NCI-H2196 (cell line): ENCODE measurements around the gene DDAH1.

Source experiments
- DNase-seq: peaks from one replicate; lab custom pipeline; 2025; ENCODE audit not compliant: unreplicated experiment; lab: John Stamatoyannopoulos, UW

The DDAH1 gene

DNA sequence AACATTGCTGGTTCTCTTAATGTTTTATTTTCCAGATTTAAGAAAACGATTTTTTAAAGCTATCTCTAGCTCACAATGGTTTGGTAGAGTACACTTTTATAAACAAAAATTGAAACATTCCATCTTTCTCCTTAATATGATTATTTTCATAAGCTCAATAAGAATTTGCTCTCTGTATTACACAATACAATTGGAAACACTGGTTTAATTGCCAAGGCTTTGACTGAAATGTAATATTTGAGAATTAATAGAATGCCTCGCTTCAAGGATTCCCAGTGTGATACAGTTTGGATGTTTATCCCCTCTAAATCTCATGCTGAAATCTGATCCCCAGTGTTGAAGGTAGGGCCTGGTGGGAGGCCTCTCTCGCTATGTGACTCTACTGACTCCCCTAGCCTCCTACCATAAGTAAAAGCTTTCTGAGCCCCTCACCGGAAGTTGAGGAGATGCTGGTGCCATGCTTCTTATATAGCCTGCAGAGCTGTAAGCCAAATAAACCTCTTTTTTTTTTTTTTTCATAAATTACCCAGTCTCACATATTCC is 67.4 kb downstream of the DDAH1 start:
- DNase-seq: no peak

DNA sequence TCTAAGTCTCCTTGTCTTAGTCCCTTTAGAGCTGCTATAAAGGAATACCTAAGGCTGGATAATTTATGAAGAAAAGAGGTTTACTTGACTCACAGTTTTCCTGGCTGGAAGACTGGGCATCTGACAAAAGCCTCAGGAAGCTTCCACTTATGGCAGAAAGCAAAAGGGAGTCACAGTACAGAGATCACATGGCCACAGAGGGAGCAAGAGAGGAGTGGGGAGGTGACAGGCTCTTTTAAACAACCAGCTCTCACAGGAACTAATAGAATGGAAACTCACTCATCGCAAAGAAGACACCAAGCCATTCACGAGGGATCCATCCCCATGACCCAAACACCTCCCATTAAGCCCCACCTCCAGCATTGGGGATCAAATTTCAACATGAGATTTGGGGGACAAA is 68.8 kb downstream of the DDAH1 start:
- DNase-seq: no peak

DNA sequence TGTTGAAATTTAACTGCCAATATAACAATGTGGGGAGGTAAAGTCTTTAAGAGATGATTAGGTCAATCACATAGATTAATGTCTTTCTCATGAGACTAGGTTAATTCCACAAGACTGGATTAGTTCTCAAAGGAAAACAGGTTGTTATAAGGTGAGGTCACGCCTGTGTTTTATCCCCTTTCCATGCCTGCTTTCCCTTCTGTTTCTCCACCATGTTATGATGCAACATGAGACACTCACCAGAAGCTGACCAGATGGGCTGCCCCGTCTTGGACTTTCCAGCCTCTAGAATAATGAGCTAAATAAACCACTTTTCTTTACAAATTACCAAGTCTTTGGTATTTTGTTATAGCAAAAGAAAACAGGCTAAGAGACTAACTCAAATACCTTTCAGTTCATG is 70.8 kb downstream of the DDAH1 start:
- DNase-seq: no peak

DNA sequence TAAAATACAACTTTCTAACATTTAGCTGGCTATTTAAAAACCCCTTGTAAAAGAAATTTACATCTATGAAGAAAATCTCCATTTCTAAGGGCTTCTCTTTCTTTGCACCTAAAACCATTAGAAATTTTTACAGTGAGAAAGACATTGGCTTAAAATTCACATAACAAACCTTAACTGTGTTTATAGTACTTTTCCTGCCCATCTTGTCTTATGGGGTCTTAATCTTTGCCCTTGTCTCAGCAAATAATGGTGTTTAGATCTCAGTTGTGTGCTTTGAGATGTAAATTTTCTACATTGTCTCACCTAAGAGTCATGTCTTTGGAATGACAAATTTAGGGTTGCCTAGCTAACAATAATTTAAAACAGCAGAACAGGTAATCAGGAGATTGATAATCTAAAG is 71.5 kb downstream of the DDAH1 start:
- no peak for DNase-seq

DNA sequence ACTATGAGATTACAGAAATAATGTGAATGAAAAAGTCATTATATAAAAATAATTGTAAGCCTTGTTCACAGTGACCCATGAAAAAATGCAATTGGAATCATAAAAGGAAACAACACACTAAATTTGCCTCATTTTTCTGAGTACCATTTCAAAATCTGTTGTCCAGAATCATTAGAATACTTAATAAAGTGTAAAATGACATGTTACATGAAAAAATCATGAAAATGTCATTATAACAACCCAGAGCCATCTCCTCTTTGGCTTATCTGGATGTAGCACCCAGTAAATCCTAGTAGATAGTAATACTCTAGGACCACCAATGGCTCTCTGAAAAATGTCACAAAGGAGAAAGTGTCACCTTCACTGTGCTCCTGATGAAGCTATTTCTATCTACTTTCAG is 76.5 kb downstream of the DDAH1 start:
- no peak for DNase-seq

DNA sequence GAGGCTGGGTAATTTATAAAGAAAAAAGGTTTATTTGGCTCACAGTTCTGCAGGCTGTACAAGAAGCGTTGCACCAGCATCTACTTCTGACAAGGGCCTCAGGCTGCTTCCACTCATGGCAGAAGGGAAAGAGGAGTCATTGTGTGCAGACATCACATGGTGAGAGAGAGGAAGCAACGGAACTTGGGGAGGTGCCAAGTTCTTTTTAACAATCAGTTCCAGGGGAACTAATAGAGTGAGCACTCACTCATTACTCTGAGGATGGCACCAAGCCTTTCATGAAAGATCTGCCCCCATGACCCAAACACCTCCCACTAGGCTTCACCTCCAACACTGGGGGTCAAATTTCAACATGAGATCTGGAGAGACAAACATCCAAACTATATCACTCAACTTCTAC is 77.2 kb downstream of the DDAH1 start:
- no peak for DNase-seq

DNA sequence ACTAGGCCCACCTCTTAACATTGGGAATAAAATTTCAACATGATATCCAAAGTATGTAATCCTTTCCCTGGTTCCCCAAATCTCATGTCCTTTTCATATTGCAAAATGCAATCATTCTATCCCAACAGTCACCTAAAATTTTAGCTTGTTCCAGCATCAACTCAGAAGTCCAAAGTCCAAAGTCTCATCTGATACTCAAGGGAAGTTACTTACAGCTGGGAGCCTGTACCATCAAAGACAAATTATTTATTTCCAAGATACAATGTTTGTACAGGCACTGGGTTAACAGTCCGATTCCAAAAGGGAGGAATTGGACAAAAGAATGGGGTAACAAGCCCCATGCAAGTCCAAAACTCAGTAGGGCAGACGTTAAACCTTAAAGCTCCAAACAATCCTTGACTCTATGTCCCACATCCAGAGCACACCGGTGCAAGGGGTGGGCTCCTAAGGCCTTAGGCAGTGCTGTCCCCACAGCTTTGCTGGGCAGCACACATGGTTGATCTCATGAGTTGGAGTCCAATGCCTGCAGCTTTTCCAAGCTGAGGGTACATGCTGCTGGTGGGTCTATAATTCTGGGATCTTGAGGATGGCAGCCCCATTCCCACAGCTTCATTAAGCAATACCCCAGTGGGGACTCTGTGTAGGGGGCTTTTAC is 78.8 kb downstream of the DDAH1 start:
- DNase-seq: no peak

DNA sequence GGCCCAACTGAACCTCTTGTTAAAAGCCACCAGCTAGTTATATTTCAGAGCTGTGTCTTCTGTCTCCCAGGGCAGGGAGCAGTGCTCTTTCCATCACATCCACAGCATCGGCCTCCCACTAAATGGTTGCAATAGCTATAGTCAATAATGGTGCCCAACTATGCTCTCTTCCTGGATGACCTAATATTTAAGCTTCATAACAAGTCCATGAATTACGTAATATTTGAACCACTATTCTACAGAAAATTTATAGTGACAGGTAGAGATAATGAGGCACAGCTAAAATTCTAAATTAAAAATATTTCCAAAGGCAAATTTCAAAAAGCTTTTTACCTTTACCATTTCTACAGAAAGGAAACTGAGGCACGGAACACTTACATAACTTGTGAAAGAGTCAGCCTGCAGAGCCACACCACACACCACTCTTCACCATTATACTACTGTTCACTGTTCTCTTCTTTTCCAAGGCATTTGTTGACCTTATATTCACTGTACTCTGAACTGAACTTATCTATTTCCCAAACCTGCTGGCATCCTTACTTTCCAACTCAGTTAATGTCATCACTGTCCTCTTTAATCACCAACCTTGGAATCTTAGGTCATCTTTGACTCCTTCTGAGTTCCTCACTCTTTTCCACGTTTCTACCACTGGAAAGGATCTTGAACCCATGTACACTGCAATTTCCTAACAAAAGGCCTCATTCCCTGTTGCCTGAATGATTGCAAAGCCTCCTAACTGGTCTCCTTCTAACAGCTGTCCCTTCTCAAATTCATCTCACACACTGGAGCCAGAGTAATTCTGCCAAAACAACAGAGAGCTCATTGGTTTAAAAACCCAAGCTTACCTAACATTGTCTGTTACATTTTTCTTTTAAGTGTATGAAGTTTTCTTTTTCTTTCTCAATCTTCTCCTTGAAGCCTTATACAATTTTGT is 85.5 kb downstream of the DDAH1 start:
- no peak for DNase-seq

DNA sequence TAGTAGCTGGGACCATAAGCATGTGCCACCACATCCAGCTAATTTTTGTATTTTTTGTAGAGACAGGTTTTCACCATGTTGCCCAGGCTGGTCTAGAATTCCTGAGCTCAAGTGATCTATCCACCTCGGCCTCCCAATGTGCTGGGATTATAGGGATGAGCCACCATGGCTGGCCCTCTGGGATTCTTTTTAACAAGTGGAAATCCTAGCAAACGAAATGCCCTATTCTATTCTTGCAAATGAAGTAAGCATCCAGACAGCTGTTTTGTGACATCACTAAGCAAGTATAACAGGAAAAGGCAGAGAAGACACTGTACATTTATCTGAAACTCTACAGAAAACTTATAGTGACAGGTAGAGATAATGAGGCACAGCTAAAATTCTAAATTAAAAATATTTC is 86.4 kb downstream of the DDAH1 start:
- no peak for DNase-seq

DNA sequence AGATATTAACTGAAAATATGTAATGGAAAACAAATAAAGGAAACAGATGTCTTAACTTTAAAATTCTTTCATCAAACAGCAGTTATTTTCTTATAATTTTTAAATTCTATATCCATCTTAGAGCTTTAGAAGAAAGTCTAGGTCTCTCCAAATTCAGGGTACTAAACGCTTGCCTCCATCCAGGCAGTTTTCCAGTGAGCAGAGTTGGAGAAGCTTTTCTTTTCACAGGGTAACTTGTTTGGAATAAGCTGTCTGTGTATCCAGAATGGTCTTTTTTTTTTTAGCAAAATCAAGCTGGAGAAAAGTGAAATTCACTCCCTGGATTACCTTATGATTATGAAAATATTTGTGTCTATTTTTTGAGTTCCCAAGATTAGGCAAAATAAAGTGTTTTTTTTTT is 88.6 kb downstream of the DDAH1 start:
- DNase-seq: no peak

DNA sequence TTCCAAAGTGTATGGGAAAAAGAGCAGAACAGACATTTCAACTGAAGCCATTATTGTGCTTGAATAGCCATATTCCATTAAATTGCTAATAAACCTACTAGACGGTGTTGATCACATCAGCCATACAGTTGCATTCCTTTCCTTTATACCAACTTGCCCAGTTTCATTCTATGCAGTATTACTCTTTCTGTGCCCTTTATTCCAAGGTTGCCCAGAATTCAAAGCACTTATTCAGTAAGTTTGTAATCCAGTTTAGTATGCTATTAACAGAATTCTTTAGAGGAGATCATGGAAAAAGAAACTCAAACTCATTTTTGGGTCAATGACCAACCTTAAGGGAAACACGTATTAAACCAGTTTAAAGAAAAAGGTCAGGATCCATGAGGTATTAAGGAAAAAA is 89.5 kb downstream of the DDAH1 start:
- DNase-seq: no peak

DNA sequence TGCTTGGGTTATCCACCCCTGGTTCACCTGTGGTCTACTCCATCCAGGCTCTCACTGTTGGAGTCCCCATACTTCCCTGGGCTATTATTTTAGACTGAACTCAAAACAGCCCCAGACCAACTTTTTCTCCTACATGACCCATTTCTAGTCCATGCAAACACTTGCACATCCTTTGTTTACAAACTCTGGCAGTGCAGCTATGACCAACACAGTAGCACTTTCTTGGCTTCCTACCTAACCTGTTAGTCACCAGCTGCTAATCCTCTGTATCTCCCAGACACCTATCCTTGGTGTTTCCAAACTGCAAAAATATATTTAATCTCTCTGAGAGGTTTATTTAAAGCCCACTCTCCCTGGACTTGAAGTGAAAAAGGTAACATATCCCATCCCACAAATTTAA is 90.8 kb downstream of the DDAH1 start:
- no peak for DNase-seq

DNA sequence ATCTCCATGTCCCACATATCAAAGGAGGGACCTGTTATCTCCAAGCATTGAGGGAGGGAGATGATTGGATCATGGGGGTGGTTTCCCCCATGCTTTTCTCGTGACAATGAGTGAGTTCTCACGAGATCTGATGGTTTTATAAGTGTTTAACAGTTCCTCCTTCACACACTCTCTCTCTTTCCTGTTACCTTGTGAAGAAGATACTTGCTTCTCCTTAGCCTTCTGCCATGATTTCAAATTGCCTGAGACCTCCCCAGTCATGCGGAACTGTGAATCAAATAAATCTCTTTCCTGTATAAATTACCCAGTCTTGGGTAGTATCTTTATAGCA is 91.6 kb downstream of the DDAH1 start:
- DNase-seq: no peak

DNA sequence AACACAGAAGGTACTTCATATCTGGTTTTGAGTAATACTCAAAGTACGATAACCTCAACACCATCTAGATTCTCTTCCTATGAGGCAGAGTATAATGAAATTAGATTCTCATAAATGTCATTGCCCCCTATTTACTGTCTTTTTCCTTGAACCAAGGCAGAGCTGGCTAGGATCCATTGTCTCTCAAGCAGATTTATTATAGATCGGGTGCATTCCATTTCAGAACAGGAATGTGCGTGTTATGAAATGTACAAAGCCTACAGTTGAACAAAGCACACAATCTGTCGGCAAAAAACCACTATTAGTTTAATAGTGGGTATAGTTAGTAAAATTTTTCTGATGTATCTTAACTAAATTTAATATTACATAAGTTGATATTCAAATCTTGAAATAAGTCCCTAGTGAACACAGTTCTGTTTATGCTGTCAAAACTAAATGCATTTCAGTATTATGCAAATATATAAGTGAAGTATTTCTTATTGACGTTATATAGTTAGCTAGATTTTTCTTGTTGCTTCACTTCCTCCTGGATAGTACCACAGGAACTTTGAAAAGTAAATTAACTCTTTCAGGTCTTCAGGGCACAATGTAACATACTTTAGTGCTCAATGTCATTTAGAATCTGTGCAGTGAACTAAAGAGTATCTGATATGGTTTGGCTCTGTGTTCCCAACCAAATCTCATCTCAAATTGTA is 92.1 kb downstream of the DDAH1 start:
- DNase-seq: no peak

DNA sequence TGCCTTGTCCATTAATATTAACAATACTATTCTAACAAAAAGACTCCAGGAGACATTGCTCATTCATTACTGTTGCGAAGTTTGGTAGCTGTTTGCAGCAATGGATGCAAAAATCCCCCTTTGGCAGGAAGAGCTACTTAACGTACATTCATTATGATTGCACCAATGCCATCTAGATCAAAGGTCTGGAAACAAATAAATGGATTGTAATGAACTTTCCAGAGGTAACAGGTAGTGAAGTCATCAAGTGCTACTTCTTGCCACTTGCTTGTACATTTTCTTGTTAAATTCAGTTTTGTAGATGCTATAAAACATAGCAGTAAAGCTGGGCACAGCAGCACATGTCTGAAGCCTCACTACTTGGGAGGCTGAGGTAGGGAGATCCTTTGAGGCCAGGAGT is 93.9 kb downstream of the DDAH1 start:
- no peak for DNase-seq

DNA sequence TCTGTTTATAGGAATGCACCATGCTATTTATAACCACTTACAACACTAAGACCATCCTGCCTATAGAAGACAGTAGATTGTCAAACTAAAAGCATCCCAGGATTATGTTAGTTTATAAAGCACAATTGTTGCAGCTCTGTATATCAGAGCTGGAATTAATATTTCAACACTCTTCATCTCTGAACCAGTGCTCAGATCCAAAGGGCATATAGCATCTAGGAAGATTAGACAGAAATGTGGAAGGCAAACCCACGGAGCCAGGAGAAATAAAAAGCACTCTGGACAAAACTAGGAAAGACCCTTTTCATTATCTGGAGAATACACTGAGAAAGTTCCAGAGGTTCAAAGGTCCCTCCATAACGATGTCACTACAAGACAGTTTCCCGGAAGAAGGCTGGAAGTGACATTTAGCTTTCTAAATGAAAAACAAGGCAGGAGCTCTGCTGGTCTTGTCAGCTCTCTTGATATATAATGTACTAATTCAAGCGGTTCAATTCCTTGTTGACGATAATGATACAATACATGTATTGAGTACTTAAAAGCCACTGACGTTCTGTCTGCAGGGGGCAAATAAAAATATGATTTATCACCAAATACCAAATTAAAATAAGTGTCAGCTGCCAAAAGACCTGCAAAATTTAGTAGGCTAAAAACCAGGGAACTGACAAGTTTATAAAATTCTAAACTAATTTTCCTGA is 96.7 kb downstream of the DDAH1 start:
- no peak for DNase-seq

DNA sequence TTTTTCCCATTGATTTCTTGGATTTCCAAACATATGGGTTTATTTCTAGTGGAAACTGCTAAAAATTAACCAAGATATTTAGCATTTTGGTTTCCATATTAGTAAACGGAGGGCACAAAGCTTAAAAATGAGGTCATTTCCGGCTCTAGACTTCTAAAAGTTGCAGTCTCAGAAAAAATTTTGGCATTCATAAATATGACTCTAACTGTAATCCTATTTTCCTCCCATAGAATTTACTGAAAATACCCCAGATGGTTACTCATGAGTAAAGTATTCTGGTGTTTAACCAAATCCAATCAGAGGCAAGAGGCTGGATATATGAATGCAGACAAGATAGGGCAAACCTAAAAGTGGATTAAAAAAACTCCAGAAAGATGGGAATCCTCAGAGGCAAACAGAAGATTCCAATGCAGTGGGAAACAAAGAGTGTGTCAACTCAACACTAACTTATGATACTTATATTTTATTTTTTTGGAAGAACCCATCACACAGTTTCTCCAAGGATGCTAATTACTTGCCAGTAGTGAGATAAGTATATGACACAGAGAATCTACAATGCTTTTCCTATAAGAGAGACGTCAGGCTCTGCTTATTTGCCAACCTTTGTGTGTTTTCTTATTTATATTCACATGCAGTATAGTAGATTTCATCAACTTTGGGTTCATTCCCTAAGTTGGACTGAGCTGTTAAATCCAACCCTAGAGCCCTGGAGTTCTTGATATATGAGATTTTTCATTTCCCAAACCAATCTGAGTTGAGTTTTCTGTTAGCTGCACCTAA is 98.4 kb downstream of the DDAH1 start:
- DNase-seq: no peak

DNA sequence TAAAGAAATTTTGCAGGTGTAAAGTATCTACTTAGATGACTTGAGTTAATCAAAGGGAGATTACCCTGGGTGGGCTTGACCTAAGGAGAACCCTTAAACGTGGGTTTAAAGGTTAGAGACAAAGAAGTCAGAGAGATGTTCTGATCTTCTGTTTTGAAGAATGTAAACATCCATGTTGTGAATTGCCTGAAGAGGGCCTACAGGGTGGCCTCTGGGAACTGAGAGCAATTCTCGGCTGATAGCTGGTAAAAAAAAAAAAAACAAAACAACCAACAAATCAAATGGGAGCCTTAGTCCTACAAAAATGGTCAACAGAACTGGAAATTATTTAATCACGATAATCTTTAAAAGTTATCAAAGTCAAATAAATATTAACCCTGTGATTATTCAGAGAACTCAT is 99.1 kb downstream of the DDAH1 start:
- DNase-seq: no peak

DNA sequence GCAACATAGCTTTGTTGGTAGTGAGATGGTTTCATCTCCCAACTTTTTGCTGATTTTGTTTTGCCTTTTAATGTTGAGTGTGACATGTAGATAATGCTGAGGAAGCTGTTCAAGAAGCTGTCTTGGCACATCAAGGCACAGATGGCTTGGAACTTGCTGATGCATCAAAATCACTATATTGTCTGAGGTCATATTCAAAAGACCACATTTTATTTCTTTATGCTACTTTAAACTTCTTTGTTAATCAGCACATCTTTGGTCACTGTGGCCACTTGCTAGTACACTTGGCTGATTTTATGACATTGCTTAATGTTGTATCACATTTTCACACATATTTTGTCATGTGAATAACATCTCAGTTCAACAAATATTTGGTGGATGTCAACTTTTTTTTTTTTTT is 101.4 kb downstream of the DDAH1 start:
- DNase-seq: no peak

DNA sequence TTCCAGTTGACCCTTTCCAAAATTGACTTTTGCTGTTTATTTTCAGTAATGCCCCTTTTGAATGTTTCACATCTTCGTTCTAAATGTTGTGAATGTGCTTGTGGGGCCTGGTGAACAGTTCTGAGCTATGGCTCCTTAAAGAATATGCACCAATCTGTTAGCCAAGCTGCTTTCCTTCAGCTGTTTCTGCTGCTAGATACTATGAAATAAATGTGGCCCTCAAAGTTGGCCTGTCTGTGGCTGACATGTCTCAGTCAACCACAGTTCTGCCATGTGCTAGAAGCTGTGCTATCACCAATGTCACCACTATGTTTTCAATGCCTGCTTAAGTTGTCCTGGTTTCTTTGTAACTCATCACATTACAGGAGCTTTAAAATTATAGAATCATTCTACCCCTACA is 101.9 kb downstream of the DDAH1 start:
- DNase-seq: no peak
